GM12801 (cell line): ENCODE data around the gene NEDD9.

ENCODE experiments used
- TF ChIP-seq, protein P1 (sequence below): IDR thresholded peaks from one replicate; pipeline ENCODE4 v1.5.1; 2011; ENCODE audit warnings: control low read depth; ENCODE audit not compliant: insufficient read length; ENCODE audit errors: extremely low read depth

The NEDD9 gene

DNA sequence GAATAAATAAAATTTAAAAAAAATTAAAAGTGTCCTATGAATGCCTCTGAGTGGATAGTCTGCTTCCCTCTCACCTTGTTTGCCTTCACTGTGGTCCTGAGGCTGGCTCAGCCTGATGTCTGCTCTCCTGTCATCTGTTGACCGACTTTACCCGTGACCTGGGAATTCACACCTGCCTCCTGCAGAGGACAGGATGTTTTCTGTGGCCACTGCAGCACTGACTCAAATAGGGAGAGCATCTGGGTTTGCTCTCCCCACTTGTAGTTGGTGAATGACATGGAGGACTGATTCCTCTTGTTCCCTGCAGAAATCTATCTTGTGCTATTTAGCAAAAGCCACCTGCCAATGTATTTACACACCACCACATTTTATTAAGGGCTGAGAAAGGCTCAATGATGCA lies 68.5 kb downstream of the NEDD9 start:
- TF ChIP-seq, protein P1, sequence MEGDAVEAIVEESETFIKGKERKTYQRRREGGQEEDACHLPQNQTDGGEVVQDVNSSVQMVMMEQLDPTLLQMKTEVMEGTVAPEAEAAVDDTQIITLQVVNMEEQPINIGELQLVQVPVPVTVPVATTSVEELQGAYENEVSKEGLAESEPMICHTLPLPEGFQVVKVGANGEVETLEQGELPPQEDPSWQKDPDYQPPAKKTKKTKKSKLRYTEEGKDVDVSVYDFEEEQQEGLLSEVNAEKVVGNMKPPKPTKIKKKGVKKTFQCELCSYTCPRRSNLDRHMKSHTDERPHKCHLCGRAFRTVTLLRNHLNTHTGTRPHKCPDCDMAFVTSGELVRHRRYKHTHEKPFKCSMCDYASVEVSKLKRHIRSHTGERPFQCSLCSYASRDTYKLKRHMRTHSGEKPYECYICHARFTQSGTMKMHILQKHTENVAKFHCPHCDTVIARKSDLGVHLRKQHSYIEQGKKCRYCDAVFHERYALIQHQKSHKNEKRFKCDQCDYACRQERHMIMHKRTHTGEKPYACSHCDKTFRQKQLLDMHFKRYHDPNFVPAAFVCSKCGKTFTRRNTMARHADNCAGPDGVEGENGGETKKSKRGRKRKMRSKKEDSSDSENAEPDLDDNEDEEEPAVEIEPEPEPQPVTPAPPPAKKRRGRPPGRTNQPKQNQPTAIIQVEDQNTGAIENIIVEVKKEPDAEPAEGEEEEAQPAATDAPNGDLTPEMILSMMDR, result no peak

GRCh38 chr6:11162262-11162661 lies 70.2 kb downstream of the NEDD9 start:
- TF ChIP-seq, protein P1, result no peak

GRCh38 chr6:11161031-11161956 lies 71.2 kb downstream of the NEDD9 start:
- TF ChIP-seq, protein P1, result no peak

DNA sequence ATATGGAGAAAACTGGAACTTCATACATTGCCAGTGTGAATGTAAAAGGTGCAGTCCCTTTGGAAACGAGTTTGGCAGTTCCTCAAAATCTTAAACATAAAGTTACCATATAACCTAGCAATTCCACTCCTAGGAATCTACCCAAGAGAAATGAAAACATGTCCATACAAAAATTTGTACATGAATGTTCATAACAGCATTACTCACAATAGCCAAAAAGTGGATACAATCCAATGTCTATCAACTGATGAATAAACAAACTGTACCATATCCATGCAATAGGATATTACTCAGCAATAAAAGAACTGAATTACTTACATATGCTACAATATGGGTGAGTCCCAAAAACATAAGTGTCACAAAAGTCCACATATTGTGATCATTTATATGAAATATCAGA lies 72.3 kb downstream of the NEDD9 start:
- TF ChIP-seq, protein P1, result no peak

- TF ChIP-seq, protein P1, result no peak
Measured at GRCh38 chr6:11155589-11155988, 76.9 kb downstream of the NEDD9 start.

DNA sequence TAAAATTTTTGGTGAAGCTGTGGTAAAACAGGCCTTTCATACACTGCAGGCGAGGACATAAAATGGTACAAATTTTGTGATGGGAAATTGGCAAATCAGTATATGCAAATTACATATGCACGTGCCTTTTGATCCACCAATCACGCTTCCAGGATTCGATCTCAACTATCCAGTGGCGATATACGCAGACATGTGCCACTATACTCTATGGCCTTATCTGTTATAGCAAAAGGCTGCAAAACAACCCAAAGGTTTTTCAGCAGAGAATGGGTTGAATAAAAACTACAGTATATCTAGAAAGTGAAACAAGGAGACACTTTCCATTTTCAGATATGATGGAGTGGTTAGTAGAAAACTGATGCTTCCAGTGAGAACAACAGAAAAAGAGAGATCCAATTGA lies 79.0 kb downstream of the NEDD9 start:
- TF ChIP-seq, protein P1, result no peak

- TF ChIP-seq, protein P1, result no peak
Measured at GRCh38 chr6:11152581-11152980, 79.9 kb downstream of the NEDD9 start.
